ENCODE measurements around the gene ATP2A2.

ATP2A2 gene

GRCh38 chr12:110262442-110263388 lies 18.3 kb upstream of the ATP2A2 start:
- no peak for DNase-seq (ENCODE audit: low read depth)

- DNase-seq (ENCODE audit: low read depth): no peak
Measured at GRCh38 chr12:110266381-110266960, 14.6 kb upstream of the ATP2A2 start.

DNA sequence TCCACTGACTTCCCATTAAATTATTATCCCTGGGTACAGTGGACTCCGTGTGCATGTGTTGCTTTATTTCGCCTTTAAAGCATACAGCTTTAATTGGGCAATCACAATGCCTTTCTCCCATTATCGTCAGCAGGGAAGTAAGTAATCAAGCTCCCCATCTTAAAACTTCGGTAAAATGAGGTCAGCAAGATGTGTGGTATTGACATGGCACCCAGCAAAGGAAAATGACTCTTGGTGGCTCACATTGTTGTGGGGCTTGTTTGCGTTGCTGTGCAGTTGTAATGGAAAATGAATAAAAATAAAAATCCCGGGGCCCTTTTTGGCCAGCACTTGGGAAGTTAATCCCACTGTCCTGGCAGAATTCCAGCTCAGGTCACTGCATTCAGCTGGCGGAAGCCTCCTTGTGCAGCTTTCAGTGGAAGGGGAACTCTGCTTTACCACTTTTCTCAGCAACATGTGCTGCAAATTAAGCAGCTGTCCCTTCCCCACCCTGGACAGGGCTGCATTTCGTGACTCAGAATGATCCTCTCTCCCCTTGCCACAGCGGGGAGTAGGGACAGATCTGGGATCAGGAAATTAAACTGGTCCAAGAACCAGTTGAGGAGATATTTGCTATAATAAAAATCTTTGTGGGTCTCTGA lies 13.9 kb upstream of the ATP2A2 start:
- no peak for DNase-seq (ENCODE audit: low read depth)

- no peak for DNase-seq (ENCODE audit: low read depth)
Measured at GRCh38 chr12:110269622-110270124, 11.4 kb upstream of the ATP2A2 start.

GRCh38 chr12:110270125-110270962 lies 10.7 kb upstream of the ATP2A2 start:
- DNase-seq (ENCODE audit: low read depth): no peak

DNA sequence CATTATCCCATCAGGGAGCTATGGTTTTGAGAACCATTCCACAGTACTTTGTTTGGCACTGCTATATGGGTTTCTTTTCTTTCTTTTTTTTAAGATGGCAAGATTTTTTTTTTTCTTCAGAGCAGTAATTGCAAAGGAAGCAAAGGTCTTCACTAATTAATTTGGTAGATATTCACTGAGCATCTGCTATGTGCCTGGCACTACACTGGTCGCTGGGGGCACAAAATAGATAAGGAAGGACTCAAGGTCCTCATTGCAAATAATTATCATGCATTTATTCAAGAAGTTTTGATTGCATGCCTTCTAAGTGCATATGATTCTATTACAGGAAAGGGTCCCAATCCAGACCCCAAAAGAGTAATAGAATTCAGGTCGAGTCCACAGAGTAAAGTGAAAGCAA lies 10.0 kb upstream of the ATP2A2 start:
- no peak for DNase-seq (ENCODE audit: low read depth)

- no peak for DNase-seq (ENCODE audit: low read depth)
Measured at GRCh38 chr12:110277530-110278254, 3.4 kb upstream of the ATP2A2 start.

GRCh38 chr12:110278255-110278536 lies 2.9 kb upstream of the ATP2A2 start:
- no peak for DNase-seq (ENCODE audit: low read depth)

DNA sequence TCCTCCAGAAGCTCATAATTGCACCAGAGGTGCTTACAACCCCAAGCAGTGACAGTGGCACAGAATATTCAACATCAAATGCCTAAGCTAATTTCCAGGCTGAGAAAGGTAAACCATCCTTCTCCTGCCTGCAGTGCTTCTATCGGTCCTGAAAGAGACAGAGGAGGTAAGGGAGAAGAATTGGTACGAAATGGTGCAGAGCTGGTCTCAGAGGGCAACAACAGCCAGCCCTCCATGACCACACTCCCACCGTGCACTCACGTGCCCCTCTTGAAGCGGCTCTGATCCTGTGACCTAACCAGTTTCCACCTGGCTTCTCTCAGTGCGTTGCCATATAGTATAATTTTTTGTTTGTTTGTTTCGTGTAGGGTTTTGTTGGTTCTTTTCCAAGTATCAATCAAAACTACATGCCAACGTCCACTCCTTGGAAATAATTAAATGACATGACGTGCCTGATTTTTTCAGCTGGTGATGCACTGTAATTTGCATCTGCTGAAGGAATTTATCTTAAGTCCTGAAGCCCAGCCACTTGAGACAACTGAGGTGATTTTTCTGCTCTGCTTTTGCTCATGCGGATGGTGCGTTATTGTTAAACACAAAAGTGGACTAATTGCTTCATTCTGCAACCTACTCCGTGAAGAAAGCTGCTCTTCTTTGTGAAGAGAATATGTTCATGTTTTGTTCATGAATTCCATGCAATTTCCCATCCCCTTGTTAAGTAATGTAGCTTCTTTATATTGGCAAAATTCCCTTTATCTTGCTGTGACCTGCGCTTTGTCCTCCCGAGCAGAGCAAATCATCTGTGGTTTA lies 1.3 kb upstream of the ATP2A2 start:
- no peak for DNase-seq (ENCODE audit: low read depth)

- peak; percentile 35 for DNase-seq (ENCODE audit: low read depth)
Measured at GRCh38 chr12:110280392-110280778, 662 bp upstream of the ATP2A2 start.

- peak; percentile 37 for DNase-seq (ENCODE audit: low read depth)
Measured at GRCh38 chr12:110281549-110282299, 677 bp downstream of the ATP2A2 start.

GRCh38 chr12:110282300-110282860 lies 1.3 kb downstream of the ATP2A2 start:
- no peak for DNase-seq (ENCODE audit: low read depth)

DNA sequence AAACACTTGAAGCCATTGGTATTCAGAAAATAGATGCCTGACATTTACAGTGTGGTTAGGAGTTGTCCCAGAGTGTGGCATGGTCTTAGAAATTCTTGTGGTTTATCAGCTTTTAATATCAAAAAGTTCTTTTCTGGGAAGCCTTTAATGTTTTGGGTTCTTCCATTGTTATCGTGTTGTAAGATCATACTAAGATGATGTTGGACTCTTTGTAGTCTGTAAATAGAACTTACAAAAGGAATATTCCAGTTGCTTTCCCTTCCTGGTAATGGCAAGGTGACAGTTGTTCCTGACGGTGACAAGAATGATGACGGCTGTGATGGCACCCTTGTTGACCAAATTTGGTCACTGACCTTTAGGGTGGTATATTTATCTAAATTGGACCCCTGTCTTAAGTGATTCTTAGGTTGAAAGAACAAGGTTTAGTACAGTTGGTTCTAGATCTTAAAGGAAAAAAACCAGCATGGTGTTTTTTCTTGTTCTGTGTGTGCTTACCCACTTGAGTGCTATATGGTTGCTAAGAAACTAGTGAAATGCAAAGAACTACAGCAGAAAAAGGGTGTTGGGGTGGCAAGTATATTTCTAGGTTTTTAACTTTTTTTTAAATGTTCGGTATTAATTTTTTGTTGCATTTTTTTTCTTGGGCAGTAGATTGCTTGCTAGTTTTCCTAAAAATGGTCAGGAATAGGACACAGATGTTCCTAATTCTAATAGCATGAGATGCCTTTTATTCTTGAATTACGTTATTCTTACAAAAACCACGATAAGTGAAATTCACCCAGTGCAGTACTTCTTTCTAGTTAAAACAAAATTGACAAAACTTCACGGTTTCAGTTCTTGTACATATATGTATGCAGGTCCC lies 2.1 kb downstream of the ATP2A2 start:
- DNase-seq (ENCODE audit: low read depth): no peak

- no peak for DNase-seq (ENCODE audit: low read depth)
Measured at GRCh38 chr12:110284597-110284996, 3.5 kb downstream of the ATP2A2 start.

DNA sequence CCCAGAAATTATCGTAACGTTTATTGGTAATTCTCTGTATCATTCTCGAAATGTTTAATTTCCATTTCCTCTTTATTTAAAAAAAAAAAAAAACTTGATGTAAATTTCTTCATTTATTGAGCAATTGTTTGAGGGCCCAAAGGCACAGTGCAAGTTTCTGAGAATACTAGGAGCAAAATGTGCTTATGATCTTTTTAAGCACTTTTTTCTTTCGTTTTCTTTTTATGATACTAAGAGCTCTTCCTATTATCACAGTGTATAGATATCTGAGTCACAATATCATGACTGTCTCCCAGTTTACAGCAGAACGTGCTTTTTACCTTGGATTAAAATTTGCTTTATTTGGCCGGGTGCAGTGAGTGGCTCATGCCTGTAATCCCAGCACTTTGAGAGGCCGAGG lies 5.6 kb downstream of the ATP2A2 start:
- no peak for DNase-seq (ENCODE audit: low read depth)

DNA sequence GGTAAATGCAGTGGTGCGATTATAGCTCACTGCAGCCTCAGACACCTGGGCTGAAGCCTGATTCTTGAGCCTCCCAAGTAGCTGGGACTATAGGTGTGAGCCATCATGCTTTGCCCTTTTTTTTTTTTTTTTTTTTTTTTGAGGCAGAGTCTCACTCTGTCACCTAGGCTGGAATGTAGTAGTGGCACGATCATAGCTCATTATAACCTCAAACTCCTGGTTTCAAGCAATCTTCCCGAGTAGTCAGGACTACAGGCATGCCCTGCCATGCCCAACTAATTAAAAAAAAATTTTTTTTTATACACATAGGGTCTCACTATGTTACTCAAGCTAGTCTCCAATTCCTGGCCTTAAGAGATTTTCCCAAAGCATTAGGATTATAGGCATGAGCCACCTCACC lies 6.9 kb downstream of the ATP2A2 start:
- DNase-seq (ENCODE audit: low read depth): no peak

GRCh38 chr12:110289044-110289710 lies 8.1 kb downstream of the ATP2A2 start:
- DNase-seq (ENCODE audit: low read depth): no peak

- no peak for DNase-seq (ENCODE audit: low read depth)
Measured at GRCh38 chr12:110289711-110290078, 8.6 kb downstream of the ATP2A2 start.

Measured in stimulated activated CD8-positive, alpha-beta memory T cell treated with anti-CD3 and anti-CD28 coated beads, Interleukin-4, amount 100 ng/mL, for 24 hours (primary cell).